NCI-H460 (cell line): Measurements from ENCODE around the gene STRADB. TPM values are rescaled to one million over a fixed set of nuclear protein-coding genes. Genes with fewer than 3 reads are reported as not detected.
A peak's percentile ranks its signal among the peaks of the same experiment; 100 is the strongest.
"Not testable (repeated sequence)": the region's sequence is repeated elsewhere in the genome, so short reads cannot be mapped to it uniquely, and the experiment has no call there.

Experiments
- DNase-seq: peaks from one replicate; pipeline ENCODE4 v3.0.0-alpha.2; 2016; ENCODE audit warnings: low read depth; ENCODE audit errors: extremely low read depth
- polyA plus RNA-seq: library from polyadenylated mRNA; depleted of rRNA; stranded (reverse); fragments of >200 nt; gene quantifications from 2 replicates; pipeline ENCODE4 v1.2.3, GENCODE V29; 2014; cell fraction: nucleus; rRNA removed
- total RNA-seq: library from RNA; depleted of rRNA; stranded (reverse); fragments of >200 nt; shearing (Covaris generic); gene quantifications from 2 replicates; pipeline ENCODE4 v1.2.3, GENCODE V29; 2014; rRNA removed

The STRADB gene
- 46.1 and 51.5 TPM in 2 replicates for total RNA-seq
- polyA plus RNA-seq: 52.6 and 66.4 TPM in 2 replicates

- DNase-seq: peak; percentile 96
These were observed at the start of gene STRADB, which contains the start of gene TRAK2 for GRCh38 chr2:201451292-201452057. Gene STRADB (plus strand): TSS chr2:201451740. CDS start chr2:201454841, 3,101 bp downstream. Gene TRAK2 (minus strand): TSS chr2:201451458. CDS start chr2:201420507, 30,951 bp downstream.

- DNase-seq: no peak
These were observed 49.7 kb upstream of the STRADB start for GRCh38 chr2:201401815-201402214.

GRCh38 chr2:201402651-201403562 is 48.6 kb upstream of the STRADB start:
- peak; percentile 90 for DNase-seq

GRCh38 chr2:201403880-201404279 is 47.7 kb upstream of the STRADB start:
- no peak for DNase-seq

- DNase-seq: no peak
These were observed 46.8 kb upstream of the STRADB start for GRCh38 chr2:201404699-201405280.

GRCh38 chr2:201406077-201406662 is 45.4 kb upstream of the STRADB start:
- DNase-seq: peak; percentile 79

- DNase-seq: peak; percentile 84
These were observed 44.3 kb upstream of the STRADB start for GRCh38 chr2:201407265-201407664.

- no peak for DNase-seq
These were observed 42.6 kb upstream of the STRADB start for GRCh38 chr2:201408931-201409330.

- DNase-seq: no peak
These were observed 40.1 kb upstream of the STRADB start for GRCh38 chr2:201411421-201411820.

- DNase-seq: no peak
These were observed 38.4 kb upstream of the STRADB start for GRCh38 chr2:201413143-201413542.

GRCh38 chr2:201413552-201413951 is 38.0 kb upstream of the STRADB start:
- no peak for DNase-seq

GRCh38 chr2:201414099-201415023 is 37.2 kb upstream of the STRADB start:
- no peak for DNase-seq

GRCh38 chr2:201415149-201415548 is 36.4 kb upstream of the STRADB start:
- no peak for DNase-seq

- no peak for DNase-seq
These were observed 32.4 kb upstream of the STRADB start for GRCh38 chr2:201419057-201419635.

GRCh38 chr2:201419986-201420385 is 31.6 kb upstream of the STRADB start:
- DNase-seq: no peak

- DNase-seq: no peak
These were observed 31.0 kb upstream of the STRADB start for GRCh38 chr2:201420442-201421113.

GRCh38 chr2:201425952-201426351 is 25.6 kb upstream of the STRADB start:
- no peak for DNase-seq

- DNase-seq: not testable (repeated sequence)
These were observed 23.2 kb upstream of the STRADB start for GRCh38 chr2:201428366-201428765.

- not testable (repeated sequence) for DNase-seq
These were observed 21.7 kb upstream of the STRADB start for GRCh38 chr2:201429835-201430234.
